GM18861 (cell line): ENCODE measurements around the gene PLEKHA8.
"Not testable (repeated sequence)": the region's sequence is repeated elsewhere in the genome, so short reads cannot be mapped to it uniquely, and the experiment has no call there.

Source experiments
- ATAC-seq: cut with Tn5 transposase; IDR thresholded peaks from one replicate; pipeline ENCODE4 v1.9.1; 2021; ENCODE audit not compliant: unreplicated experiment

The PLEKHA8 gene

GRCh38 chr7:30098599-30098998, 70.4 kb downstream of the PLEKHA8 start:
- ATAC-seq, result not testable (repeated sequence)

DNA sequence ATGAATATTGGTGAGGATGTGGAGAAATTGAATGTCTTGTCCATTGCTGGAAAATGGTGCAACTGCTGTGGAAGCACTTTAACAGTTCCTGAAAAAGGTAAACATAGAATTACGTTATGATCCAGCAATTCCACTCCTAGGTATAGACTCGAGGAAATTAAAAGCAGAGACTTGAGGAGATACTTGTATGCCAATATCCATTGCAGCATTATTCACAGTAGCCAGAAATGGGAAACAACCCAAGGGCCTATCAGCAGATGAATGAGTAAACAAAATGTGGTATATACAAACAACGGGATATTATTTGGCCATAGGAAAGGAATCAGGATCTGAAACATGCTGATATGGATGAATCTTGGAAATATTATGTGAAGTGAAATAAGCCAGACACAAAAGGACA, 74.1 kb downstream of the PLEKHA8 start:
- no peak for ATAC-seq

- no peak for ATAC-seq
These were observed 75.9 kb downstream of the PLEKHA8 start for GRCh38 chr7:30104157-30104556.

DNA sequence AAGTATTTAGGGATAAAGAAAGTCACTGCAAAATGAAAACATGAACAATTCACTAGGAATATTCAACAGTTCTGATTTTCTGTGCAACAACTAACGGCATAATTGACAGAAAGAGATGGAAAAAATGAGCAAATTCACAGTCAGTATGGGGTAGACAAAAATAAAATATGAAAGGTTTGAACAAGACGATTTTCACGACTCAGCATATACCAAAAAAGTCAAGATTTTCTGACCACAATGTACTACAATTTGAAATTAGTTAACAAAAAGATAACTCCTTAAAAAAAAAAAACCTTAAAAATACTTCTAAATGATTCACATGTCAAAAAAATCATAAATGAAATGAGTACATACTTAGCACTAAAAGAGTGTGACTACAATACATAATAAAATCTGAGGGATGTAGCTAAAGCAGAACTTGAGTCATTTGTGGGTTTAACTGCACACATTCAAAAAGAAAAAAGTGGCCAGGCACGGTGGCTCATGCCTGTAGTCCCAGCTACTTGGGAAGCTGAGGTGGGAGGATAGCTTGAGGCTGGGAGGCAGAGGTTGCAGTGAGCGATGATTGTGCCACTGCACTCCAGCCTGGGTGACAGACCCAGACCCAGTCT, 84.0 kb downstream of the PLEKHA8 start:
- ATAC-seq, result no peak

DNA sequence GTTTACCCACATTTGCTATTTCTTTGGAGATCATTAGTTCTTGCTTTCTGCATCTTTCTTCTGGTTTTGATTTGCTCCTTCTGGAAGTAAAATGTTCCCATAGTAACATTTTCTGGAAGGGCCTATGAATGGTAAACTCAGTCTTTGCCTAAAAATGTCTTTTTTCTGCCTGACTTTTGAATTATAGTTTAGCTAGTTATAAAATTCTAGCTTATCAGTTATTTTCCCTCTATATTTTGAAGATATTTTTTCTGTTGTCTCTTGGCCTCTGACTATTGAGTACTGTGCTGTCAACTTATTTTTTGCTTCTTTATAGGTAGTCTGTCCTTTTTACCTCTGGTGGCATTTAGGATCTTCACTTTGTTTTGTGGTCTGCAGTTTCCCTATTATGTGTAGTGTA, 84.9 kb downstream of the PLEKHA8 start:
- no peak for ATAC-seq

DNA sequence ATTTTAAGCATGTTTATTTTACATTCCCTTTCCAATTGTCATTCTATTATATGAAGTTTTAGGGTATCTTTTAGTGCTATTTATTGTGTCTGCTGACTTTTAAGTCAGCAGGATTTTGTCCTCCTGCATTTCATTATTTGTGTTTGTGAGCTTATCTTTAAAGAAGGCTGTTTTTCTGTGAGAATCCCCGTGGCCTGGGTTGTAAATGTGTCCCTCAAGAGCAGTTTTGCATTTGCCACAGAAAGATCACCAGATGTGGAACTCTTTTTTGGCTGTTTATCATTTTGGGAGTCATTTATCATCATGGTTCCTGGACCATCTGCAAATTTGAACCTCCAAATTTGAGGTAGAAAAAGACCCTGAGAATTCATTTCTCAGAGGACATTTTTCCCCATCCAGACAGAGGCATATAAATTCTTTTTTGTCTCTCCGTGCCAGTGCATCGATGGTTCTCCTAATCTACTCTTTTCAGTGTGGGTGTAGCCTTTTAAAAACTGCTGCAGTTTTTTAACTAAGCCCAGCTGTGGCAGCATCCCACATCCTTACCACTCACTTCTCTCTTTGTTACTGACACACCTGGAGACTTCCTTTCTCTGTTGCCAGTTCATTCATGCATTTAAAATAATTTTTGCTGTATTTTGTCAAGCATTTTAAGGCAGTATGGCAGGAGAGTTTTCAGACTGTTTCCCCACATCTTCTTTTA, 86.5 kb downstream of the PLEKHA8 start:
- ATAC-seq, result no peak

DNA sequence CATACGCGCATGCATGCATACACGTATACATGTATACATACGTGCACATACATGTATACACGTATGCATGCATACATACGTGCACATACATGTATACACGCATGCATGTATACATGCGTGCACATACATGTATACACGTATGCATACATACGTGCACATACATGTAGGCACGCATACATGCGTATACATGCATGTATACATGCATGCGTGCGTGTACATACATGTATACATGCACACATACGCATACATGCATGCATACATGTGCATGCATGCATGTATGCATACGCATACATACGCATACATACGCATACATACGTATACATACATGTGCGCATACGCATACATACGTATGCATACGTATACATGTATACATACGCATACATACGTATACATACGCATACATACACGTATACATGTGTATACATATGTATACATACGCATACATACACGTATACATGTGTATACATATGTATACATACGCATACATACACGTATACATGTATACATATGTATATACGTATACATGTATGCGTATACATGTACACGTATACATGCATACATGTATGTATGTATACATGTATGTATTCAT, 87.6 kb downstream of the PLEKHA8 start:
- ATAC-seq, result no peak

- no peak for ATAC-seq
These were observed 88.6 kb downstream of the PLEKHA8 start for GRCh38 chr7:30116771-30117170.

DNA sequence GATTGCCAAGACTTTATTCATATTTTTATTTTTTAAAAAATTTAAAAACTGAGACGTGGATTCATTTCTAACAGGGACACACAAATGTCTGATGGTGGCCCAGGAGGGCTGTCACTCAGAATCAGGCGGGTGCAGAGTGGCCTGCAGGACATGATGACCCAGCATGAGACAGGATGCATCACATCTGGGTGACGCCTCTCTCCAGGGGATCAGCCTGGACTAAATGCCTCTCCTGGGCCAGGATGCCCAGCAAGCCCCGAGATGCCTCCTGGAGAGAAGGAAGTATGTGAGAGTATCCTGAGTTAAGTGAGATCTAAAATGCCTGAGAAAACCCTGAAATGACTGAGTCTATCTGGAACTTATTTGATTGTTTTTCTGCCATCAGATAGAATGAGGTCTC, 89.7 kb downstream of the PLEKHA8 start:
- ATAC-seq, result no peak

DNA sequence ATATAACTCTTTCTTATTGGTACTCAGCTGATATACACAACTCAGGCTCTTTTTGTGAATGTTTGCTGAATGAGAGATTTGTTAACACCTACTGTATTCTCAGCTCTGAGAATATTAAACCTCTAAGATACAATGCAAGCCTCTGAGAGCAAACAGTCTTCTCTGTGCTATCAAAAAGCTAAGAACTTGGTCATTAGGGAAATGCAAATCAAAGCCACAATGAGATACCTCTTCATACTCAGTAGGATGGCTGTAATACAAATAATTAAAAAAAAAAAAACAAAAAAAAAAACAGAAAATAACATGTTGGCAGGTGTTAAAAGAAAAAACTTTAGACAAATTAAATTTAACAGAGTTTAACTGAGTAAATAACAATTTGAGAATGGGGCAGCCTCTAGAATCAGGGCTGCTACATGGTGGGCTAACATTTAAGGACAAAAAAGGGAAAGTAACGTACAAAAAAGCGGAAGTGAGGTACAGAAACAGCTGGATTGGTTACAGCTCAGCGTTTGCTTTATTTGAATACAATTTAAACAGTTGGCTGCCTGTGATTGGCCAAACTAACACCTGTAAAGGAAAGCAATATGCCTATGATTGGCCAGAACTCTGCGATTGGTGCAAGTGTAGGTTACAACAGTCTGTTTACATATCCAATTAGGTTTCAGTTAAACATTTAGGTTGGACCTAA, 91.8 kb downstream of the PLEKHA8 start:
- no peak for ATAC-seq

- no peak for ATAC-seq
These were observed 105.8 kb downstream of the PLEKHA8 start for GRCh38 chr7:30133736-30134610.

- peak; percentile 80 for ATAC-seq
These were observed 106.5 kb downstream of the PLEKHA8 start, which contains the start of gene MTURN for GRCh38 chr7:30134611-30135300. TSS of gene MTURN (plus strand) at chr7:30134986. CDS start at chr7:30135137, 151 bp downstream.

- no peak for ATAC-seq
These were observed 107.3 kb downstream of the PLEKHA8 start for GRCh38 chr7:30135301-30136116.

DNA sequence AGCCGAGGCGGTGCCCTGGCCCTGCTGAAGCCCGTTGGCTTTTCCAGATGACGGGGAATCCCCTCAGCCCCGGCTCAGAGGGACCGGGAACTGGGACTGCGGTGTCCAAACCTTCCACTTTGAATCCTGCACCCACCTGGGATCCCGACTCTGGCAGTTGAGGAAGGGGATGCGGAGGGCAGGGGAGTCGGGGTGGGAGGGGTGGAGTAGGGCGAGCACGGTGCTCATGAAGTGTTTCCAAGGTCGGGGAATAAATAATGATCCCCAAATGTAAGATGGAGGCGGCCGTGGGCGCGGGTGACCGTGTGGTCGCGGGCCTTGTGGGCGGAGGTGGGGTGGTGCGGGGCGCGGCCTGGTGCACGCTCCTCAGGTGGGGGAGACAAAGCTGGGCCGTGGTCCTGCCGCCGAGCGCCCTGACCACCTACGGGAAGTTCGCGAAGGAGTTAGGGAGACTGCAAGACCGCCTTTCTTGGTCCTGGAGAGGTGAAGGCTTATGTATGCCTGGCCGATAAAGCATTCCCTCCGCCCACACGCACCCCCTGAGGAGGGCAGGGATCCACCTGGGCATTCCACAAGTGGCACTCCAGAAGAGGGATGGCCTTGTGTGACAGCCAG, 108.0 kb downstream of the PLEKHA8 start:
- no peak for ATAC-seq

GRCh38 chr7:30136743-30137485, 108.7 kb downstream of the PLEKHA8 start:
- no peak for ATAC-seq

DNA sequence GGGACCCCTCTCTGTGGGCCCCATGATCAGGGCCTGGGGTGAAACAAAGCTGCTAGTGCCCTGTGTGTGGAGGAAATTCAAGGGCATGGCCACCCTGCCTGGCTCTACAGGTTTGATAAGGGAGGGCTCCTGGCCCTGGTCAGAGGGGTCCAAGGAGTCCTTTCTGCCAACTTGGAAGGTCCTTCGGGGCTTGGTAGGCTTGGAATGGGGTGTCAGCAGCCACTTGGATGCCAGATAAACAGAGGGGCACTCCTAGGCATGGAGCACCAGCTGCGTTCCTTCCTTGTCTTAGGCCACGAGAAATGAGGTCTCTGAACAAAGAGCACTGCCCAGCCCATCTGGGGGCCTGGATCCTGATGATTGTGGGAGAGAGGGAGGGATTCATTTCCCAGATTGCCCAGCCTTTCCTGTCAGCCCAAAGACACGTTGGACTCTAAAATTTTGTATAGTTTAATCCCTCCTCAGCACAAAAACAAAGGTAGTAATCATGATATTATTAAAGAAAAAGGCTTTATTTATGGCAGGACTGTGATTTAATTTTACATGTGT, 111.7 kb downstream of the PLEKHA8 start:
- ATAC-seq, result no peak

GRCh38 chr7:30140456-30140855, 112.2 kb downstream of the PLEKHA8 start:
- no peak for ATAC-seq

DNA sequence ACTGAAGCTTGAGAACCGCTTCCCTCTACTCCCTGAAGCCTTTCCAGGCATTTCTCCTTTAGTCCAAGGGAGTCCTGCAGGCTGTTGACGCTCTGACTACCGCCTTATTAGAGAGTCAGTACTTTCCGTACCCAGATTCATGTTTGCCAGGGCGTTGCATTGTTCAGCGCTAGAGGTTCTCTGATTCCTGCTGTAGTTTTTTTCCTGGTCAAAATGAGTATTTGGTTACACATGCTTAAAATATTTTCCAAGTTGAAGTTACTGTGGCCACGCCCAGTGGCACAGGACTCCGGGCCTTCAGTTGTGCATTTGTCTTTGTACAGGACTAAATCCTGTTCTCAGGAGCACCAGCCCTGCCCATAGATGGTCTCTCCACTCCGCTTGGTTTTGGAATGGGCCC, 114.5 kb downstream of the PLEKHA8 start:
- no peak for ATAC-seq
